Activated CD4-positive, alpha-beta T cell treated with anti-CD3 and anti-CD28 coated beads for 1 hour (primary cell): Measurements from ENCODE around the gene PYGO2.
A peak's percentile ranks its signal among the peaks of the same experiment; 100 is the strongest.
"Not testable (repeated sequence)": the region's sequence is repeated elsewhere in the genome, so short reads cannot be mapped to it uniquely, and the experiment has no call there.

Experiments used
- DNase-seq: peaks from one replicate; pipeline ENCODE4 v3.0.0-alpha.2; 2020

Gene PYGO2

DNA sequence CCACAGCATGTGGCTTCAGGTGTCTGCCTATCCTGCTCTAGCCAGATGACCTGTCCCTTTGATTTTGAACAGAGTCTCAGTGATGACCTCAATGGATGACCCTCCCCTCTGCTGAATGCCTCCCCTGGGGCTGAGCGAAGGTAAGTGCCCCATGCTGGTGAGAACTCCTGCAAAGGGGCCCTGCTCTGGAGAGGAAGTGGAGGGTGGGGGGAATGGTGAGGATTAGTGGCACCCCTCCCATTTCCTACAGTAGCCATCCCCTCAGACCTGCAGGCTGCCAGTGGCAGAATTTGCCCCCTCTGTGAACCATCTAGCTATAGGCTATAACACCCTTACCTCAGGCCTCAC is 21.4 kb downstream of the PYGO2 start:
- no peak for DNase-seq

DNA sequence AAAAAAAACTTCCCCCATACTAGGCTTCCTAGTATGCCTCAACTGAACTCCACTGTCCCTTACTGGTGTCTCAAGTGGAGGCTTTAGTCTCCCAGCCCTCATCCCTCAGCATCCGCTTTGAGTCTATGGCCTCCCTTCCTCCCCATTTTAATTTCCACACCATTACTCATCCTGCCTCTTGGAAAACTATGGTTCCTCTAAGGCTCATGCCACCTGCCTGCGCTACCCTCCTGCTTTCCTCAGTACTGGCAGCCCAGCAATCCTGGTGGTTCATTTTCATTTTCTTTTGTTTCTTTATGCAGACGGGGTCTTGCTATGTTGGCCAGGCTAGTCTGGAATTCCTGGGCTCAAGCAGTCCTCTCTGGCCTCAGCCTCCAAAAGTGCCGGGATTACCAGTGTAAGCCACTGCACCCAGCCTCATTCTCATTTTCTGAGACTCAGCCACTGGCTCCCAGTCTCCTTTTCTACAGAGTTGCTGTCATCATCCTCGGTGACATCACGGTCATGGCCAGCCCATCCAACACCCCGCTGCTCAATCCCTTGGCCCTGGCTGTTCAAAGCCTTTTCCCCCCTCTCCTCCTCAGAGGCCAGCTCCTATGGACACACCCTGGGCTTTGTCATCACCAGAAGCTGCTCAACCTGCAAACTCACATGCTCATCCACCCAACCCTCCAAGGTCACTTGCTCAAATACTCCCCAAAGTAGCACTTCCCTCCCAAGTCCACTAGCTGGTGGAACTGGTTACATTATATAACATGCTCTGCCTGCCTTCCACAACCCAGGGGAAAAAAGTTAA is 22.8 kb downstream of the PYGO2 start:
- DNase-seq, result no peak

DNA sequence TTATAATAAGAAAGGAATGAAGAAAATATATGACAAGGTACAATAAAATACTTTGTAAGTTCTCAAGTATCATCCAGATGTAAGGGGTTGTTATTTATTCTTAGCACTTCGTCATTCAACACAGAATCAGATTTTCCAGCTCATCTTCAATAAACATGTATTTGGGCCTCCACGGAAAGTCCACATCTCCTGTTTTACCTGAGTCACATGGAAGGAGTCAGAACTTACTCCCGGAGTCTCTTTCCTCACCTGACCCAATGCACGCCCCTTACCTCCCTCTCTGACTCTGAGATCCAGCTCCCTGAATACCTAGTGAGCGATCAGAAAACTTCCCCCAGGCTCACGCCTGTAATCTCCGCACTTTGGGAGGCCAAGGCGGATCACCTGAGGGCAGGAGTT is 23.6 kb downstream of the PYGO2 start:
- DNase-seq, result no peak

DNA sequence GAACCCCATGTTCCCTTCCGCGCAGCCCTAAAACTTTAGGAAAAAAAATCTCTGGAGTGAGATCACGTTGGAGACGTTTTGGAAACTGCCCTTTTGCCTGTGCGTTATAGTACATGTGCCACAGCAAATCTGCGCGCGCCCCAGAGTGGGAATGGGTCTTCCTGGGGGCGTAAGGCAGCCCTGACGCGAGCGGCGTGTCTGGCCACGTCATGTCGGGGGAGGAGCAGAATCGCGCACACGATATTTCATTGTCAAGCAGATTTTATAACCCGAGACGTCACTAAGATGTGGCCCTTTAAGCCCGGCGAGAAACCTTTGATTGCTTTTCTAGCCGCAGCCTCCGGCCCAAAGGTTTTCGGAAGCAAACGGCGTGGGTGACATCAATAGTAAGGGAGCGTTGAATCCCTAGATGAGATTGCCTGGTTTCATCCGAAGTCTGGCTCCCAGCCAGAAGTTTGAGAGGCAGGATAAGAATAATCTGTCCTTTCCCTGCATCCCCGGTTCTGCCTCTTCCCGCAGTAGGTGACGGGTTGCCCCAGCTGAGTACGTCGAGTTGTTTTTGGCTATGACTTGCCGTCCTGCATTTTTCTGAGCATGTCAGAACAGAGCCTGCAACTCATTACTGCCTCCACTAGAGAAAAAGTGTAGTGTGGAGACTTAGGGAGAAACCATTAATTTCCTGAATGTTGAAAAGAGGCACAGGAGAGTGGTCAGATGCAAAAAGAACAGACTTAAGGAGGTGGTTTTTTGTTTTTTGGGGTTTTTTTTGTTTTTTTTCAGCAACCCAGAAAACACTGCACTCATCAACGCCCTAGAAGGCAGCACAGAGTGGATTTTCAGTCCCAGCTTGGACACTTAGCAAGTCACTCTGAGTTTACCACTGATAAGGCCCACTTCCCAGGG is 24.2 kb downstream of the PYGO2 start:
- DNase-seq, result peak; percentile 83

DNA sequence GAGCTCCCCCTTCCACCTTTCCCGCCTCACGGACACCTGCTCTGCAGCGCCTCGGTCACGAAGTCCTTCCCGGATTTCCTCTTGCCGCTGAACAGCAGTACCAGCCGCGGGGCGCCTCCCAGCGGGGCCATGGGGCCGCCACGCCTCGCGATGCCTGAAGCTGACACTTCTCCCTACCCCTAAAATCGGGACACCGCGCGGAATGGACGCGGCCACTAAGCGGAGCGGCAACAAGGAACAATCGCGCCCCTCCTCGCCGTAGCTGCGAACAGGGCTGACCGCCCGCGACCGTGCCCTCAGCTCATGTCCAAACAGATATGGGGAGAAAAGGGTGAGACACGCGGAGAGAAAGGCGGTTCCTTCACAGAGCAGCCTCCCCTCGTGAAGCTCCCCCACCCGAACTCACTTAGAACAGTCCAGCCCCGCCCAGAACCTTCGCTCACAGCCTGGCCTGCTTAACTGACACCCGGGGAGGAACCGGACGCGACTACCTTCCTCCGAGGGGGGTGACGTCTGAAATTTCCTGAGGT is 25.0 kb downstream of the PYGO2 start, which contains the start of gene PMVK:
PMVK (minus strand) TSS at position 165 of the 530 bp plus-strand sequence; CDS start at position 131, 34 bp downstream.
- peak; percentile 90 for DNase-seq

DNA sequence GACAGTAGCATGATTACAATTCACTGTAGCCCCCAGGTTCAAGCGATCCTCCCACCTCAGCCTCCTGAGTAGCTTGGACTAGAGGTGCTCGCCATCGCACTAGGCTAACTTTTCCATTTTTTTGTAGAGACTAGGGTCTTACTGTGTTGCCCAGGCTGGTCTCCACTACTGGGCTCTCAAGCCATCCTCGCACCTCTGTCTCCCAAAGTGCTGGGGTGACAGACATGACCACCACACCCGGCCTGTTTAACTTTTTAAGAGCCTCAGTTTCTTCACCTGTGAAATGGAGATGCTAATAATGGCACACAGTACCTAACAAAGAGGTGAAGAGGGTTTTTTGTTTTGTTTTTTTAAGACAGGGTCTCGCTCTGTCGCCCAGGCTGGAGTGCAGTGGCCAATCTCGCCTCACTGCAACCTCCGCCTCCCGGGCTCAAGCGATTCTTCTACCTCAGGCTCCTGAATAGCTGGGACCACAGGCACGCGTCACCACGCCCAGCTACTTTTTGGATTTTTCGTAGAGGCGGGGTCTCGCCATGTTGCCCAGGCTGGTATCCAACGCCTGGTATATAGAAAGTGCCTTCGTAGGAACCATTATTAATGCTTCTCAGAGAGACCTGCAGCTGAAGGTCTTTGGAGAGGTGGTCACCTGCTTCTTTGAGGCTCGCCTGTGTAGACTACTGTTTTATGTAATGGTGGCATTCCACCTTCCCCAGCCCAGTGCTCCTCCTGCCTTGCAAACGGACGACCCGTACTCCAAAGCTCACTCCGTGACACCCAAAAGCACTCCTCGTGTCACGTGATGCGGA is 25.6 kb downstream of the PYGO2 start:
- DNase-seq, result no peak

DNA sequence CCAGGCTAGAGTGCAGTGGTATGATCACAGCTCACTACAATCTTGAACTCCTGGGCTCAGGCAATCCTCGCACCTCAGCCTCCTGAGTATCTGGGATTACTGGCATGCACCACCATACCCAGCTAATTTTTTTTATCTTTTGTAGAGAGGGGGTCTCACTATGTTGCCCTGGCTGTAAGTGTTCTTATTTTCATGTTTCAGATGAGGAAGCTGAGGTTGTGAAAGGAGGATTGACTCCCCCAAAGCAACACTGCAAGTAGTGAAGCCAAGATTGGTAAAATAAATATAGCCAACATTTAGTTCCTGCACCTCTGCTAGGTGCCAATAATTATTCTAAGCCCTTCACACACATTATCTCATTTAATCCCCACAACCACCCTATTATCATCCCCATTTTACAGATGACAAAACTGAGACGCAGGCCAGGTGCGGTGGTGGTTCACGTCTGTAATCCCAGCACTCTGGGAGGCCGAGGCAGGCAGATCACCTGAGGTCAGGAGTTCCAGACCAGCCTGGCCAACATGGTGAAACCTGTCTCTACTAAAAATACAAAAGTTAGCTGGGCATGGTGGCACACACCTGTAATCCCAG is 27.1 kb downstream of the PYGO2 start:
- no peak for DNase-seq

DNA sequence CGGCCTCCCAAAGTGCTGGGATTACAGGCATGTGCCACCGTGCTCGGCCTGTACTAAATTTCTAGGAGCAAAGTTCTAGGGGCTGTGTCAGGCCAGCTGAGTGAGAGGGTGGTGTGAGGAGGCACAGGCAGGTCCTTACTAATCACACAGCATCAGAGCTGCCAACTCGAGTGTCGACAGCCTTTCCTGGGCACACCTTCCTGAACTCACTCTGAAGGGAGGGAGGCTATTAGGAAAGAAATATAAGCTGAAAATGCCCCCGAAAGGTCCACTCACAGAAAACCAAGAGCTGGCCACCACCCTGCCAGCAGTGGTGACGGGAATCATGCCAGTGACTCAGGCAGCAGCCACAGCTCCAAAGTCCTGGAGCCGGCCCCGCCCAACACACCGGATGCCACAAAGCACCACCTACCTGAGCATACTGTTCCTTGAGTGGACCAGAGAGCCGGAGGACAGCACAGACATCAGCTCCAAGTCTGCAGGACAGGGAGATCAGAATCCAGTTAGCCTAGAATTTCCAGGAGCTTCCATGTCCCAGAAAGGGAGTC is 29.6 kb downstream of the PYGO2 start:
- DNase-seq, result no peak

DNA sequence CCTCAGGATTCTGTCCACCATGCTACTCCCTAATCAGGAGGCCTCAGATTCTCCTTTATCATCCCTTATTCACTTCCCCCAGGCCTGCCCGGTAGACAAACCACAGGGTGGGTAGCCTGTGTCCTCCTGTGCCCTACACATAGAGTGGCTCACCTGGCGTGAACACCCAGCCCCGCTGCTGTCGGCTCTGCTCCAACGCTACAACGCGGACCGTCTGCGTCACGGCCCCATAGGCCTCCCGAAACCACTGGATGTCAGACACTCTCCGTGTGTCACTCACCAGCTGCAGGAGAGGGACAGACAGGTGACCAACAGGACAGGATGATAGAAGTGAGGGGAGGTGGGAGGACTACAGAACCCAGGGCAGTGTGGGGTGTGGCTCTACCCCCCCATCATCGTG is 35.4 kb downstream of the PYGO2 start:
- DNase-seq, result no peak

DNA sequence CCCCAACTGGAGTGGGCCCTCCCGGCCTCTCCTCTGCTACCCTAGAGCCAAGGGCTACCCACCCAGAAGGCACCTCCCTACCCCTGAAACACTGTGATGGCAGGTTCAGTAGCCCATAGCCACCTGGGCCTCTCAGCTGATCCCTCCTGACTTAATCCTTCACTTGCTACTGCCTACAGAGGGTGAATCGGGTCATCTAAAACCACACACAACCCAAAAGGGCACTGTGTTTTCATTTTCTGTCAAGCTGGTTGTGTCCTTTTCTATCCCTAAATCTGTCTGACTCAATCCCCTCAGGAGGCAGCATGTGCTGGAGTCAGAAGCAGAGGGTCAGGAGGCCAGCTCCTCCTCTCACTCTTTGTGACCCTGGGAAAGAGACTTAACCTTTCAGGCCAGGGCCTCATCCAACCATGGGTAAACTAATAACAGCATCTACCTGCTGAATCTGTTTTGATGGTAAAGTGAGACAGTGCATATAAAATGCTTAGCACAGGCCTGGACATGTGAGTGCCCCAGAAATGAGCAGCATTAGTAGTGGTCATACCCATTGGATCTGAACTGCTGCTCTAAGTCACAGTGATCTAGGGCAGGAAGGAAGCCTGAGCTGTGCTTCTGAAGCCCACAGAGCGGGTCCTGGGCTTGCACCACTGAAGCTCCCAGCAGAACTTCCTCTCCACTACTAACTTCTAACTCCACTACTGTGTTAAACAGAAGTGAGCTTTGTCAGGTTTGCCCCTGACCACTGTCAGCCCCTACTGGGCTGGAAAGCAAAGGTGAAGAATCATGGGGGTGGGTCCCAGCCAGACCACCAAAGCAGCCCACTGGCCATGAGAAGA is 36.0 kb downstream of the PYGO2 start:
- no peak for DNase-seq

DNA sequence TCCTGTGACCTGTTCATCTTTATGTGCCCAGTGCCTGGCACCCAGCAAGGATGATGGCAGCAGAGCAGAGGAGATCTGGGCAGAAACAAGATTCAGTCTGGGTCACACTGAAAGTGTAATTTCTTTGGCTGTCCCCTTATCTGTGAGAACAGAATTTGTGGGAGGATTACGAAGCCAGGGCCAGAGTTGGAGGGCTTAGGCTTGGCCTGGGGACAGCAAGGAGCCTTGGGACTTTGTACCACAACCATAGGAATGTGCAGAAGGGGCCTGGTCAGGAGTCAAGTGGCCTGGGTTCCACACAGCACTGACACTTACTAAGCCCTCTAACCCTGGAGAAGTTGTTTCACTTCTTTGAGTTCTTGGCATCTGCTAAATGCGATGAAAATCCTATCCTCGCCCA is 37.9 kb downstream of the PYGO2 start:
- no peak for DNase-seq

DNA sequence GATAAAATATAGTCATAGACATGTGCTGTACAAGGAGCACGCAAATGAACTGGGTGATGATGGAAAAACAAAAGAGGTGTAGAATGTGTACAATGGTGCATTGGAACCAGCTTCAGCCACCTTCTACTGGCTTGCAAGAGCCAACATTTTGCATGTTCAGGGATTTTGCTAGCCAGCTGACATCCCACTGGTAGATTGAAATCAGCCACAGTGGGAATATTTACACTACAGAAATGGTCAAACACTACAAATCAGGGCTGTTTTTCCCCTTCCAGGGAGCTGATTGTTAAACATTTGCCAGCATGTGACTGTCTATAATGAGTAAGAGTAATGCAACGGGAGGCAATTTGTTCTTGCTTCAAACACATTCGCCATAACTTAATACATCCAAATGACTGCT is 48.3 kb downstream of the PYGO2 start:
- no peak for DNase-seq

DNA sequence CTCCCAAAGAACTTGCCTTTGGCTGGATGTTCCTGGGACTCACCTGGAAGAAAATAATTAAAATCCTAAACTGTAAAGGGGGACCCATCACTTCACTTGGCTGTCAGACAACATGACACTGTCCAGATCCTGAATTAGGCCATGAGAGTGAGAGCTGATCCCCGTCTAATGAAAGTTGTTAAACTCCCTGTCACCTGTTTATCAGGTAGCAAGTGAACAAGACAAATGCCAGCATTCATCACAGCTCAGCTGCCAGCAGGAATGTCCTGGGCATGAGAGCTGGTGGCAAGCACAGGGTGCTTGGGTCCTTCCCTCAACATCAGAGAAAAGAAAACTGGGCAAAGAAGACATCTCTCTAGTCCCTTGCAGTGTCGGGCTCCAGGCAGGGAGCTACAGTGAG is 48.8 kb downstream of the PYGO2 start:
- no peak for DNase-seq

DNA sequence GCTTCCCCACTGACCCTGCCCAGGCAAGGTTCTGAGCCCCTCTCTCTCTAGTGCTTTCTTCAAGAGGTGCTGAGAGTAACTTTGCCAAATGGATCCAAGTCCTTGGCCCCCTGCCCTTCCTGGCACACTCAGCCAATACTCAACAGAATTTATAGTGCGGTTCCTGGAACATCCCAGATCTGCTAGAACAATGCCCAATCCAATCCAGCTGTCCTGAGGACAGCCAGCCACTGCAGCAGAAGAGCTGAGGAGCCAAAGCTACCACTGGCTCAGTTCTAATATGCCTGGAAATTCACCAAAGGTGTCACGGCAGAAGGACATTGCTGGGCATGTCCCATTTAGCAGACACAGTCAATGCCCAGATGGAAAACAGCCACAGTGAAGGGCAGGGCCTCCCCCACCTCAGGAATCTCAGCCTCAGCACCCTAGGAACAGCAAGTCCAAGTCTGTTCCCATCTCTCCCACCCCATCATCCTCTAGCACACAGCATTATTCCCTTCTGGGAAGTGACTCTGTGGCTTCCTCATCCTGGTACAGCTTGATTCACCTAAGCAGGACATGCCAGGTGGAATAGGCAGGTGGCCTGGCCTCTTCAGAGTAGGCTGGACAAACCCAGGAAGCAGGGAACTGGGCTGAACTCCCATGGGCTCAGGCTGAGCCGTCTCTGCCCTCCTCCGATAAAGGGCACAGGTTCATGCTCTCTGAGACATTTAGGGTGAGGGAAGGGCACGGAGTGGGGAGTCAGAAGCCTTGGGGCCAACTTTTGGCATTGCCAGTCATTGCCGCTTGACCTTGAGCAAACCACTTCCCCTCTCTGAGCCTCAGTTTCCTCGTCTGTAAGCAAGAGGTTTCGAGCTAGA is 49.7 kb downstream of the PYGO2 start:
- no peak for DNase-seq

DNA sequence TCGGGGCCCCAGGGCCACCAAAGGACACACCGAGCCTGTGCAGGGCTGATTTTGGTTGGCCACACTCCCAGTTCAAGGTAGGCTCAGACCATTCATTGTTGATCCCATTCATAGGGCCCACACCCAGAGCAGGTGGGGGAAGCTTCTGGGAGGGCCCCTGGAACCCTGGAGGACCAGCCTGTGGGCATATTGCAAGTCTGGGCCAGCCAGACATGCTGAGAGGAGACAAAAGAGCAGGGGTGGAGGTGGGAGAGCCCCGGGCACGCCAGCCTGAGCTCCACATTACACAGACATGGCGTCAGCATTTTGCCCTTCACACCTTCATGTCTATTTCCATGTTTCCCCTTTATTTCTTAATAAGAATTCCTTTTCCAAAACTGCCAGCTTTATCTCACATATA is 50.7 kb downstream of the PYGO2 start:
- no peak for DNase-seq

DNA sequence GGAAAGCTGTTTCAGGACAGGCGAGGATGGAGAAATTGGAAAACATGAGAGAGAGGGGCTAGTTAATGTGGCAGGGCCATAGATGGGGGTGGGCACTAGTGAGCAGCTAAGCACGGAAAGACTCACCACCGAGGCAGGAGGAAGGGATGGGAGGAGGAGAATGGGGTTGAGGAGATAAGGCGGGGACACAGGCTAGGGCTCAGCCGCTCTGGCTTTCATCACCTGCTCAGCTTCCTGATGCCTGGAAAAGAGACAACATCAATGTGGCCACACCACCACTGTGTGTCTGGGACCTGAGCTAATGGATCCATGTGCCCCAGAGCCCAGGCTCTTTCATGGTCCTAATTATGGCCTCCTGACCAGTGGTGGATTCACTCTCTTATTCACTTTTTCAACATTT is 52.6 kb downstream of the PYGO2 start:
- DNase-seq, result no peak

DNA sequence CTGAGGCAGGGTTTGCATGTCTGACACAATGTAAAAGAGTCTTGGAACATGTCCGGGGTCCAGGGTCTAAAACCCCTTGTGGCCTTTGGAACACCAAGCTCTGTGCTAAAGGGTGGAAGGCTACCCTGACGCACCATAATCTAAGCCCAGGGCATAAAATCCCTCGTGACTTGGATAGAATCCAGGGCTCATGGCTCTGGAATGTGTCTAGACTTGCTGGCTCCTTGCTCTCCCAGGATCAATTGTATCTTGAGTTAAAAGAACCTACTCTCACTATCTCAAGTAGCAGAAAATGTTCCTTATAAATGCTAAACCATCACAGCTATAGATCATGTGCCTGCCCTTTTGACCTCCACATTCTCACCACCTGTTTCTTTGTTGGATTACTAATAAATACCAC is 53.5 kb downstream of the PYGO2 start:
- DNase-seq, result not testable (repeated sequence)
